Panc1 (cell line): ENCODE measurements around the gene PCDHA12. TPM values are rescaled to one million over a fixed set of nuclear protein-coding genes. Genes with fewer than 3 reads are reported as not detected.

Source experiments
- ATAC-seq: fragments of 200-7000 bp; cut with Tn5 transposase; 2 replicates; pipeline ENCODE4 v1.9.1; 2020; ENCODE audit warnings: mild to moderate bottlenecking, moderate library complexity
- BruUV-seq: library from RNA; stranded (reverse); fragments of 400-500 nt; replicated peaks from 2 replicates; lab custom pipeline; 2021; lab: Mats Ljungman, UMichigan
- CTCF ChIA-PET: fragments of 300-600 bp; sonication (Branson Sonifier 250); formaldehyde crosslinking; loops from one replicate; lab custom pipeline; 2022; ENCODE audit warnings: antibody characterized with exemption; lab: Charles Lee
- POLR2A ChIA-PET: fragments of 300-600 bp; sonication (Branson Sonifier 250); formaldehyde crosslinking; loops from one replicate; lab custom pipeline; 2022; ENCODE audit warnings: antibody characterized with exemption; lab: Charles Lee
- DNase-seq: peaks from one replicate; pipeline ENCODE4 v3.0.0-alpha.2; 2010; ENCODE audit warnings: low read depth, low spot score
- H3K27ac ChIP-seq: 2 replicates; pipeline ENCODE4 v1.5.1; 2011; ENCODE audit warnings: mild to moderate bottlenecking, low read length, inconsistent platforms
- H3K27me3 ChIP-seq: fragments of 200-500 bp; sonication (Bioruptor generic); 2 replicates; pipeline ENCODE4 v1.6.0; 2014; ENCODE audit warnings: low read length, inconsistent platforms; ENCODE audit not compliant: control insufficient read depth, insufficient read depth
- H3K36me3 ChIP-seq: fragments of 200-500 bp; sonication (Bioruptor generic); 2 replicates; pipeline ENCODE4 v1.5.1; 2014; ENCODE audit warnings: inconsistent platforms, mild to moderate bottlenecking, low read length, moderate library complexity; ENCODE audit not compliant: control insufficient read depth, insufficient read depth
- H3K4me1 ChIP-seq: 2 replicates; pipeline ENCODE4 v1.5.1; 2011; ENCODE audit warnings: inconsistent platforms, mild to moderate bottlenecking, low read length, moderate library complexity; ENCODE audit not compliant: control insufficient read depth, insufficient read depth
- H3K4me3 ChIP-seq, 2 experiments: 2 replicates each; pipeline ENCODE4 v1.5.1; 2011 to 2012; ENCODE audit warnings: low read depth in 2 of 2, low read length in 2 of 2, mild to moderate bottlenecking in 2 of 2, inconsistent platforms in 1 of 2, moderate library complexity in 1 of 2
- H3K9me3 ChIP-seq: fragments of 200-500 bp; sonication (Bioruptor generic); 2 replicates; pipeline ENCODE4 v1.5.1; 2014; ENCODE audit warnings: low read depth, mild to moderate bottlenecking, inconsistent platforms, low read length, moderate library complexity; ENCODE audit not compliant: control insufficient read depth, insufficient read depth
- CTCF ChIP-seq: fragments of 450-650 bp; IDR thresholded peaks from 2 replicates; pipeline ENCODE4 v1.5.1; 2017; ENCODE audit warnings: mild to moderate bottlenecking
- POLR2AphosphoS5 ChIP-seq: IDR thresholded peaks from 2 replicates; pipeline ENCODE4 v1.6.1; 2012; ENCODE audit warnings: mild to moderate bottlenecking, low read depth, low read length, moderate library complexity
- TCF7L2 ChIP-seq: IDR thresholded peaks from 2 replicates; pipeline ENCODE4 v1.6.1; 2011; ENCODE audit warnings: mild to moderate bottlenecking, low read depth, low read length, inconsistent platforms
- in situ Hi-C: cut with HindIII; loops from 2 replicates; pipeline ENCODE4 v1.10.0; 2016; ENCODE audit warnings: low sequenced_read_pairs, low pct_unique_long_range_greater_than_20kb
- intact Hi-C: fragments of 100-400 bp; cut with micrococcal nuclease; formaldehyde crosslinking; loops from one replicate; pipeline ENCODE4 v1.10.0; 2022; ENCODE audit not compliant: unreplicated experiment
- total RNA-seq: library from RNA; stranded (reverse); gene quantifications from one replicate; pipeline ENCODE4 v1.2.1, GENCODE V29; 2021; ENCODE audit not compliant: unreplicated experiment

Gene PCDHA12
- total RNA-seq, 1 experiment from 2014 or later: 10.0 TPM

- BruUV-seq: no TSS peak
- Histone ChIP-seq H3K4me1 (no peaks in the 10 kb centered on the region), H3K4me3 (no peak overlapping the region), H3K27ac (no peak overlapping the region), H3K36me3 (no peaks in the 10 kb centered on the region), H3K27me3 (no peaks in the 10 kb centered on the region), H3K9me3 (no peaks in the 10 kb centered on the region; the same call in 1 of the 2 replicates)
- ATAC-seq (no peak), DNase-seq (no peak)
- intact Hi-C loops (no loop called here), in situ Hi-C loops (no loop called here)
- ChIA-PET CTCF (no interaction called here), POLR2A (no interaction called here)
- TF ChIP-seq POLR2AphosphoS5: no peak
- no peak for TF ChIP-seq CTCF
- no peak for TF ChIP-seq TCF7L2
Measured at GRCh38 chr5:140835622-140836510, 39.2 kb upstream of the PCDHA12 start.

GRCh38 chr5:140840978-140841962, 33.8 kb upstream of the PCDHA12 start, which contains the start of gene PCDHA8:
Gene PCDHA8 (plus strand): TSS chr5:140841187. CDS start chr5:140841322, 135 bp downstream.
- intact Hi-C loops (loop anchor here (1.0 kb wide), 1 partner anchor 200 kb away; no protein-coding TSS in a partner anchor), in situ Hi-C loops (no loop called here)
- TF ChIP-seq POLR2AphosphoS5: no peak
- peak; percentile 71 for TF ChIP-seq CTCF
- ChIA-PET POLR2A (no interaction called here), CTCF (interaction anchor here (0.6 to 1.3 kb wide), 4 partner anchors 14 to 200 kb away, joined by 3 to 7 read pairs (median 4); no protein-coding TSS in a partner anchor)
- Histone ChIP-seq H3K27ac (no peak within 1 kb of the TSS), H3K4me1 (no peaks in the 10 kb centered on the region), H3K36me3 (no peaks in the 10 kb centered on the region), H3K27me3 (no peaks in the 10 kb centered on the region), H3K9me3 (no peaks in the 10 kb centered on the region), H3K4me3 (peak within 1 kb of the TSS; percentile 37 to 50)
- no TSS peak for BruUV-seq
- ATAC-seq (peak; percentile 78), DNase-seq (no peak)
